ENCODE data around the gene TMEM255B. TPM values are rescaled to one million over a fixed set of nuclear protein-coding genes. Genes with fewer than 3 reads are reported as not detected.

Gene TMEM255B
- total RNA-seq, 1 experiment from 2014 or later: 7.7 TPM

DNA sequence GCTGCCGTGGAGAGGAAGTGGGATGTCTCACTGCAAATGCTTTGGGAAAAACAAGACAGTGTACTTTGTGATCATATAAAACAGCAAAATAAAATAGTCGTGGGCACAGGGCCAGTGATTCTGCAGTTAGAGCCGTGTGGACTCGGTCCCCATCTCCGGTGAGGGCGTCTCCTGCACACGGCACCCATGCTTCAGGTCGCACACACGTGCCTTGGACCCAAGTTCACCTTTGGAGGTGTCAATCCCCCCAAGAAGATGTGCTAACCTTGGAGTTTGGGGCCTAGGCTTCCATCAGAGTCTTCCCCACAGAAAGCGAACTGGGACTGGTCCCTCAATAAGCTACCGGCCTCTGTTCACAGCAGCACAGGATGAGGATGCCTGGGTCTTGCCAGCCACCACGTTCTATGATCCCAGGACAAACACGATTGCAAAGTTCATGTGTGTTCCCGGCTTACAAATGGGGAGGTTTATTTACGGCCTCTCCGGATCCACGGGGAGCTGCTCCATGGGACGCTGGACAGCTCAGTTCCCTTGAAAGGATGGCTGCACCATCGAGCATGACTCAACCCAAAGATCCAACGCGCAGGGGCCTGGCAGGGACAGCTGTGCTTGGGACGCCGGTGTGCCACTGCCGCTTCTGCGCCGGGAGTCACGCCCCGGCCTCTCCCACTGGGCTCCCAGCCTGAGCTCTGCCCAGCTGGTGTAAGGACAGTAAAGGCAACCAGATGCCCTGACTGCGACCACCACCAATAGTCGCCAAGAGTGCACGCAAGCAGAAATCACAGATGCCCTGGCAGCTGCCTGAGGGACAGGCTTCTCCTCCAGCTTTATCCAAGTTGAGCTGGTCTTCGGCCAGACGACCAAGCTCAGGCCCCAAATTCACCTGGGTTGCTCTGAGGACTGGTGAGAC, 96.2 kb downstream of the TMEM255B start:
- no TSS peak for BruUV-seq (replicated peaks)
- H3K9me3 ChIP-seq (ENCODE audit: control insufficient read depth in 1 of 2, insufficient read depth in 1 of 2, low read depth in 1 of 2, low read length in 2 of 2): peaks cover 0 to 6% of the 10 kb centered on the region in 2 experiments; a peak in 1 of 4 replicates
- no peak for ATAC-seq
- TF ChIP-seq EZH2 (IDR thresholded peaks at IDR 0.05): no peak
- TF ChIP-seq RAD21 (IDR thresholded peaks at IDR 0.05; ENCODE audit: low read depth): no peak
- TF ChIP-seq POLR2A (IDR thresholded peaks at IDR 0.05; ENCODE audit: borderline replicate concordance, extremely low read depth, insufficient read depth, insufficient read length): no peak
- no peak for TF ChIP-seq SP1 (IDR thresholded peaks at IDR 0.05; ENCODE audit: low read depth)
- H3K9ac ChIP-seq (ENCODE audit: low read length): no peak overlapping the region
- H3K27ac ChIP-seq (ENCODE audit: low read depth, low read length): no peak overlapping the region
- H4K20me1 ChIP-seq (ENCODE audit: insufficient read depth): no peaks in the 10 kb centered on the region
- no peak overlapping the region for H2AFZ ChIP-seq (ENCODE audit: low read depth, low read length, poor library complexity, severe bottlenecking)
- CTCF ChIA-PET: no interaction called here
- peaks cover 0 to 31% of the 10 kb centered on the region in 2 experiments; a peak in 2 of 4 replicates for H3K36me3 ChIP-seq (ENCODE audit: control insufficient read depth in 1 of 2, insufficient read depth in 2 of 2, low read length in 2 of 2)
- H3K4me2 ChIP-seq (ENCODE audit: low read length): no peak overlapping the region
- RAD21 ChIA-PET (ENCODE audit: low non-redundant PET in 1 of 2, low total read pairs in 2 of 2, uncharacterized antibody in 2 of 2, unreplicated experiment in 2 of 2): no interaction called here
- DNase-seq (ENCODE audit: low read depth, low spot score): no peak
- H3K9me2 ChIP-seq (ENCODE audit: insufficient read depth): no peaks in the 10 kb centered on the region
- H3K79me2 ChIP-seq (ENCODE audit: insufficient read depth, low read length): peaks cover 97% of the 10 kb centered on the region
- POLR2A ChIA-PET: no interaction called here
- intact Hi-C loops (cut with micrococcal nuclease): no loop called here
- H3K4me1 ChIP-seq (ENCODE audit: control insufficient read depth in 1 of 2, insufficient read depth in 2 of 2, low read length in 2 of 2): peaks cover 0 to 5% of the 10 kb centered on the region in 2 experiments; a peak in 2 of 4 replicates
- no peak overlapping the region for H3K4me3 ChIP-seq (replicated peaks in 1 of 2; ENCODE audit: low read depth in 1 of 2, low read length in 2 of 2)
- no peaks in the 10 kb centered on the region for H3K27me3 ChIP-seq (ENCODE audit: insufficient read depth, low read length)

DNA sequence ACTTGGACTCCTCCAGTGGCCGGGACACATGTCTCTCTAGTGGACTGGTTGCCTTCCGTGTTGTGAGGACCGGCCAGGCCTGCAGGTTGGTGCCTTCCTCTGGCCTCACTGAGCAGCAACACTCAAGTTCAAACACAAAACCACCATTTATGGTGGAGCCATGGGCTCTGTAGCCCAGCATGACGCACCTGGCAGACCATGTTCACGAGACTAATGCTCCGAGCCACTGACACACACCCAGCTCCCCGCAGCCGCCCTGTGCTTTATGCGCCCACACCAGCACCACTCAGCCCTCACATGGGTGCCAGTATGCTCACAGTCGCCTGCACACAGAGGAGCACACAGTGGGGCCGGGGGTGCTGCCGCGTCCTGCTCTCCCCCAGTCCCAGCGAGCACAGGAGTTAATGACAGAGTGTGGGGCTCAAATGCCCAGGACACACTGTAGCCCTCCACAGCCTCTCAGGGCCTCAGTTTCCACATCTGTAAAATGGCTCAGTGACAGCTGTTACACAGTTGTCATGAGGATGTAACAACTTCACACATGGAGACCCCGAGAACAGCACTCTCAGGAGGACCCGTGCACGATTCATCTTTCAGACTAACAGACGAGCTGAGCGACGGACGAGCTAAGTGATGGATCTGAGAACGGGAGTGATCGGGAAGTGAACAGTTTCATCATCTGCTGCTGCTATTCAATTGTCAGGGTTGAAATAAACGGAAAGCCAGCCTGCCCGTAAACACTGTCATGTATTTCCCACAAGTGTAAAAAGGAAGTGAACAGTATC, 97.1 kb downstream of the TMEM255B start:
- ATAC-seq (no peak), DNase-seq (ENCODE audit: low read depth, low spot score) (no peak)
- Histone ChIP-seq H3K9me2 (ENCODE audit: insufficient read depth) (no peaks in the 10 kb centered on the region), H3K27me3 (ENCODE audit: insufficient read depth, low read length) (no peaks in the 10 kb centered on the region), H3K79me2 (ENCODE audit: insufficient read depth, low read length) (peaks cover 97% of the 10 kb centered on the region), H3K36me3 (ENCODE audit: control insufficient read depth in 1 of 2, insufficient read depth in 2 of 2, low read length in 2 of 2) (peaks cover 0 to 23% of the 10 kb centered on the region in 2 experiments; a peak in 1 of 4 replicates), H4K20me1 (ENCODE audit: insufficient read depth) (no peaks in the 10 kb centered on the region), H3K4me1 (ENCODE audit: control insufficient read depth in 1 of 2, insufficient read depth in 2 of 2, low read length in 2 of 2) (peaks cover 6 to 9% of the 10 kb centered on the region in 2 experiments; a peak in 3 of 4 replicates), H3K27ac (ENCODE audit: low read depth, low read length) (no peak overlapping the region), H3K9ac (ENCODE audit: low read length) (no peak overlapping the region), H3K4me2 (ENCODE audit: low read length) (no peak overlapping the region), H3K9me3 (ENCODE audit: control insufficient read depth in 1 of 2, insufficient read depth in 1 of 2, low read depth in 1 of 2, low read length in 2 of 2) (peaks cover 0 to 6% of the 10 kb centered on the region in 2 experiments; a peak in 1 of 4 replicates), H2AFZ (ENCODE audit: low read depth, low read length, poor library complexity, severe bottlenecking) (no peak overlapping the region), H3K4me3 (replicated peaks in 1 of 2; ENCODE audit: low read depth in 1 of 2, low read length in 2 of 2) (no peak overlapping the region)
- RAD21 ChIA-PET (ENCODE audit: low non-redundant PET in 1 of 2, low total read pairs in 2 of 2, uncharacterized antibody in 2 of 2, unreplicated experiment in 2 of 2): no interaction called here
- no peak for TF ChIP-seq SP1 (IDR thresholded peaks at IDR 0.05; ENCODE audit: low read depth)
- TF ChIP-seq, protein P1, sequence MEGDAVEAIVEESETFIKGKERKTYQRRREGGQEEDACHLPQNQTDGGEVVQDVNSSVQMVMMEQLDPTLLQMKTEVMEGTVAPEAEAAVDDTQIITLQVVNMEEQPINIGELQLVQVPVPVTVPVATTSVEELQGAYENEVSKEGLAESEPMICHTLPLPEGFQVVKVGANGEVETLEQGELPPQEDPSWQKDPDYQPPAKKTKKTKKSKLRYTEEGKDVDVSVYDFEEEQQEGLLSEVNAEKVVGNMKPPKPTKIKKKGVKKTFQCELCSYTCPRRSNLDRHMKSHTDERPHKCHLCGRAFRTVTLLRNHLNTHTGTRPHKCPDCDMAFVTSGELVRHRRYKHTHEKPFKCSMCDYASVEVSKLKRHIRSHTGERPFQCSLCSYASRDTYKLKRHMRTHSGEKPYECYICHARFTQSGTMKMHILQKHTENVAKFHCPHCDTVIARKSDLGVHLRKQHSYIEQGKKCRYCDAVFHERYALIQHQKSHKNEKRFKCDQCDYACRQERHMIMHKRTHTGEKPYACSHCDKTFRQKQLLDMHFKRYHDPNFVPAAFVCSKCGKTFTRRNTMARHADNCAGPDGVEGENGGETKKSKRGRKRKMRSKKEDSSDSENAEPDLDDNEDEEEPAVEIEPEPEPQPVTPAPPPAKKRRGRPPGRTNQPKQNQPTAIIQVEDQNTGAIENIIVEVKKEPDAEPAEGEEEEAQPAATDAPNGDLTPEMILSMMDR (IDR thresholded peaks at IDR 0.05 in 2 of 3, conservative IDR thresholded peaks at IDR 0.05 in 1 of 3; ENCODE audit: borderline replicate concordance in 1 of 3, insufficient read depth in 1 of 3, low read depth in 2 of 3, low read length in 2 of 3): no peak
- no TSS peak for BruUV-seq (replicated peaks)
- CTCF ChIA-PET: no interaction called here
- intact Hi-C loops (cut with micrococcal nuclease): no loop called here
- POLR2A ChIA-PET: no interaction called here
